Measurements from ENCODE around the gene PTPRR.
A peak's percentile ranks its signal among the peaks of the same experiment; 100 is the strongest.
"Not testable (repeated sequence)": the region's sequence is repeated elsewhere in the genome, so short reads cannot be mapped to it uniquely, and the experiment has no call there.

The PTPRR gene

DNA sequence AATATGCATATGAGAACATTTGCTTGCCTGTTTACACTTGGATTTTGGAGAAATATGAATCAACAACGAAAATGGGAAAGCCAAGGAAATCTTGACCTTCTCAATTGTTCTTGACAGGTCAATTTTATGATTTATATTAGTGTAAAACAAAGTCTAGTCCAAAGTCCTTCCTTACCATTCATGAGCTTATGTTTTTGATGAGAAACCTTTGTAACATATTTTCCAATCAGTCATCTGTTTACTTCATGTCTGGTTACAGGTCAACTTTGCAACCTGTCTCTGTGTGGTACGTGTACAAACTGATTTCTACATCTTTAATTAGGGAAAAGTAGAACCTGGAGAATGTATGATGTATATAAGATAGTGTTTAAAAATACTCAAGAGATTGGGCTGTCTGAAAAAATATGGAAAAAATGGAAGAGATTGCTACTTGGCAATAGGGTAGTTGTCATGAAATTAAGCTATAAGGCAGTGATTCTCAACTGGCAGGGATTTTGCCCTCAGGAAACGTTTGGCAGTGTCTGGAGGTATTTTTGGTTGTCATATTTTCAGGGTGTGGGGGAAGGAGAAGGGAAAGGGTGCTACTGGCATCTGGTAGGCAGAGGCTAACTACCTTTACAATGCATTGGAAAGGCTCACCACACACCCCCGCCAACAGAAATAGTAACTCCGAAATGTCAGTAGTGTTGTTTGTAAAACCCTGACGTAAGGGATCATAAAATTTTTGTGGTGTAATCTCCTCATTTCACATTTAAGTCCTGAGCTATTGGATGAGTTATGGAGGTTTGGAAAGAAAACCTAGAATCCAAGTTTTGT is 172.9 kb downstream of the PTPRR start:
- no peak for DNase-seq (ENCODE audit: low read depth in 2 of 2)

DNA sequence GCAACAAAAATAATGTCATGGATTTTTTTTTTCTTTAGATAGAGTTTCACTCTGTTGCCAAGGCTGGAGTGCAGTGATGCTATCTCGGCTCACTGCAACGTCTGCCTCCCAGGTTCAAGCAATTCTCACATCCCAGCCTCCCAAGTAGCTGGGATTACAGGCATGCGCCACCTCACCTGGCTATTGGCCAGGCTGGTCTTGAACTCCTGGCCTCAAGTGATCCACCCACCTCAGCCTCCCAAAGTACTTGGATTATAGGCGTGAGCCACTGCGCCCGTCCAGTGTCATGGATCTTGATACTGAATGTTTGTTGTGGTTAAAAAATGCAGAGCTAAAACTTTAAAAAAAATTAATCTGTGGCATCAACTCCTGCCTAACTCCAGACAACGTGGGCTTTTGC is 175.5 kb downstream of the PTPRR start:
- no peak for DNase-seq (ENCODE audit: low read depth in 2 of 2)

DNA sequence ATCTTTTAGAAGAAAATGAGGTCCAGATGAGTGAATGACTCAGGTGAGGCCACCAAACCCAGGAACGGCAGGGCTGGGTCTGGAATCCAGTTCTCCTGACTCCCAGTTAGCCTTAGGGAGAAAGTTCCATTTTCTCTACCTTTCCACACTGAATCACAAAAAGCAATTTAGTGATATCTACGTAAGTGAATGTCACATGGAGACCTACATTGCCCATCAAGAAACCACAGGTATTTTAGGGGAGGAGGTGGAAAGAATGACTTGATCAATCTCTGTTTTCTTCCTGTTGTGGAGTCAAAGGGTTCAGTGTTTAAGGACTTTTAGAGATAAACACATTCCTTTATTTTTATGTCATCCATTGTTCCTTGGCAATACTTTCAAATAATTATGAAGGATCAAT is 176.4 kb downstream of the PTPRR start:
- no peak for DNase-seq (ENCODE audit: low read depth in 2 of 2)

DNA sequence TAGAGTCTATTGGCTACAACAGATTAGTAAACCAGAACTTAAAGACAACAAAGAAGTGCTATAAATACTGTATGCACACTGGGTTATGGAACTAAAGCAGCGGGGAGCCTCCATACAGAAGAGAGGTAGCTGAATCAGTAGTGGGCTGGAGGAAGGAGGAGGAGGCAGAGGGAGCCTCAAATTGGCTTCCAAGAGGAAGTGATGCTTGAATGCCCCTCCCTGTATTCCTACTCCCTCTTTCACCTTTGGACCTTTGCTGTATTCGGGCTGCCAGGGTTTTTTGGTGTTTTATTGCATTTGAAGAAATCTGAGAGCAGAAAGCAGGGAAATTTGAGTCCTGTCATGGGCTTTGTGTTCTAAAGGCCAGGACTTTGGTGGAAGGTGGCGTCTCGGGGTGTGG is 179.3 kb downstream of the PTPRR start:
- no peak for DNase-seq (ENCODE audit: low read depth in 2 of 2)

DNA sequence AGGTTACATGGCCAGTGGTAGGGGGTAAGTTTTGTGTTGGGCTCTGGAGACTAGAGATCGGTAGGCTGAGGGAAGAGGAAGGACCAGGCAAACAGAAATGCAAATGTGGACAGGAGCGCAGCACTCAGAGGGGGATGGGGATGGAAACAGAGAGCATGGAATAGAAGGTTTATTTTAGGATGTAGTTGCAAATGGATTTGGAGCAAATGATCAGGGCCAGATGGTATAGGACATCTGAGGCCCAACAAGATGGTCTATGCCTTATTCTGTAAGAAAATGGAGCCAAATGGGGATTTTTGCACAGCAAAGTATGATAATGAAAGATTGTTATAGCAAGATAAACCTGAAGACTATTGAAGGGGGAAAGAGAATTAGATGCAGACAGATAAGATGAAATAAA is 180.8 kb downstream of the PTPRR start:
- no peak for DNase-seq (ENCODE audit: low read depth in 2 of 2)

DNA sequence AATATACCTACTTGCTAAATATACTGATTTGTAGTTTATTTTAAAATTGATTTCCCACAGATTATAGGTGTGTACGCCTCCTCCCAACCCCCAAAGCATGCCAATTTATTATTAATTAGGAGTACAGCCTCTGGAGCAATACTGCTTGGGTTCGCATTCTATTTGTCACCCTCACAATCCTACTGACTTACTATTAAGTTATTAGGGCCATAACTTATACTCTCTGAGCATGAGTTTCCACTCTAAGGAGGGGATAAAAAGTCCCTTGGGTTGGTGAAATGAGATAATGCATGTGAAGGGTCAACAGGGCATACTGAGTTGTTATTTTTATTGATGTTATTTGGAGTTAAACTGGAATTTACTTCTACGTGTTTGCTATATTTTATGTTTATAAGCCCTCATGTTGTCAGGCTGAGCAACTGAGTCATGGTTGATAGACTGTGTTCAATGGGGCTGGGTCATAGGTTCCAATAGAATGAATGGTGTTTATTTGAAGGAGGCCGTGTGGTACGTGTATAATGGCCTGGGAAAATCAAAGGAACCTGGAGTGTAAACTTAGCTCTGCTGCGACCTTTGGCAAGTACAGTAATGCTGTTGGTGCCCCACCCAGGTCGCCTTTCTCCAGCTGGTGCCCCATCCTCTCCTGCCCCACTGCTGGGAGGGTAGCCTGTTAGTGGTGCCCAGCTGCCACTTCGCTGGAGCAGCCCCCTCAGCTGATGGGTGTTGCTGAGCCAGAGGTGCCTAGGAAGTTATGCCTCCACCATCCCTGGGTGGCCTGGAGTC is 184.0 kb downstream of the PTPRR start:
- no peak for DNase-seq (ENCODE audit: low read depth in 2 of 2)

DNA sequence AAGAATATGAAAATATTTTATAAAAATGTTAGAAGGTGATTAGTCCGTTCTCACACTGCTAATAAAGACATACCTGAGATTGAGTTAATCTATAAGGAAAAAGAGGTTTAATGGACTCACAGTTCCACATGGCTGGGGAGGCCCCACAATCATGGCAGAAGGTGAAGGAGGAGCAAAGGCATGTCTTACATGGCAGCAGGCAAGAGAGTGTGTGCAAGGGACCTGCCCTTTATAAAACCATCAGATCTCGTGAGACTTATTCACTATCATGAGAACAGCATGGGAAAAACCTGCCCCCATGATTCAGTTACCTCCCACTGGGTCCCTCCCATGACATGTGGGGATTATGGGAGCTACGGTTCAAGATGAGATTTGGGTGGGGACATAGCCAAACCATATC is 185.3 kb downstream of the PTPRR start:
- not testable (repeated sequence) for DNase-seq (ENCODE audit: low read depth in 2 of 2)

DNA sequence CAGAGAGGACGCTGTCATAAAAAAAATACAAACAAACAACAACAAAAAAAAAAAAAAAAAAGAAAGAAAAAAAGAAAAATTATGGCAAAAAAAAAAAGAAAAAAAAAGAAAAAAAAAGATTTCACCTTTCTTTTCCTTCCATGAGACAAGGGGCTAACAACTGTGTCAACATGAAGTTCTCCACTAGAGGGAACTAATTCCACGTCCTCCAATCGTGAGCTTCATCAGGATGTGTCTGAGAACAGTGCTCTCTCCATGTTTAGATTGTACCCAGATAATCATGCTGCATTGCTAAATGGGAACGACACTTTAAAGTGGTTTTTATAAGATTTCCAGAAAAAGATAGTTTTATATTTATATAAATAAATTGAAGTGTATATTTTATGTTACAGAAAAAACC is 187.2 kb downstream of the PTPRR start:
- no peak for DNase-seq (ENCODE audit: low read depth in 2 of 2)

DNA sequence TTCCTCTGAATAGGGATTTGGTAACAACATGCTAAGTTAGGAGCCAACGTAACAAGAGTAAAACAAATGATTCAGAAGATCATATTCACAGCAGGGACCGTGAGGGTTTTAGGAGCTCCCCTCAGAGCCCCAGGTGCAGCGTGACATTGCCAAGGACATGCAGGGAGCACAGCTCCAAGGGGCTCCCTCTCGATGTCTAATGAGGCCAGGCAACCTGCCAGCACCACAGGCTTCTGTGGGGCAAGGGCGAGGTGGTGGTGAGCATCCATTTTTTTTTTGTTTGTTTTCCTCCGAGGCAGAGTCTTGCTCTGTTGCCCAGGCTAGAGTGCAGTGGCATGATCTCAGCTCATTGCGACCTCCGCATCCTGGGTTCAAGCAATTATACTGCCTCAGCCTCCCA is 188.3 kb downstream of the PTPRR start:
- DNase-seq (ENCODE audit: low read depth in 2 of 2): no peak

DNA sequence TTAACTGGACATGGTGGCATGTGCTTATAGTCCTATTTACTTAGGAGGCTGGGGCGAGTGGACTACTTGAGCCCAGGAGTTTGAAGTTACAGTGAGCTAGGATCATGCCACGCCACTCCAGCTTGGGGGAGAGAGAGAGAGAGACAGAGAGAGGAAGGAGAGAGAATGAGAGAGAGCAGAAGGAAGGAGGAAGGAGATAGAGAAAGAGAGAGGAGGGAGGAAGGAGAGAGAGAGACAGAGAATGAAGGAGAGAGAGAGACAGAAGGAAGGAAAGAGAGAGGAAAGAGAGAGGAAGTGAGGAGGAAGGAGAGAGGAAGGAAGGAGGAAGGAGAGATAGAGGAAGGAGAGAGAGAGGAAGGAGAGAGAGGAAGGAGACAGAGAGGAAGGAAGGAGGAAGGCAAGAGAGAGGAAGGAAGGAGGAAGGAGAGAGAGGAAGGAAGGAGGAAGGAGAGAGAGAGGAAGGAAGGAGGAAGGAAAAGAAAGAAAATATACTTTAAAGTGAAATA is 189.8 kb downstream of the PTPRR start:
- no peak for DNase-seq (ENCODE audit: low read depth in 2 of 2)

DNA sequence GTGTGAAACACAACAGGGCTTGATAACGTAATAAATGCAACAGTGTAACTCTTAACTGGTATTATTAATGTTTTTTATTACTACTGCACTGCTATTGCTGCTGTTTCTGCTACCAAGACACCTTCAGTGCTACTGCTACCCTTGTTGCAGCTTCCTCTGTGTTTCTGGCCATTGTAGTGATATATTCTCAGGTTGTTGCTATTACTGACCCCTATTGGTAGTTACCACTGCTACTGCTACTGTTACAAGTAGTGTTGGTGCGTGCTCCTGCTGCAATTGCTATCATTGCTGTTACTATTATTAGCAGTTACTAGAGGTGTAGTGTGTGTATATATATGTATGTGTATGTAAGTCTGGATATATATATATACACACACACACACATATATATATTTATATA is 196.1 kb downstream of the PTPRR start:
- no peak for DNase-seq (ENCODE audit: low read depth in 2 of 2)

DNA sequence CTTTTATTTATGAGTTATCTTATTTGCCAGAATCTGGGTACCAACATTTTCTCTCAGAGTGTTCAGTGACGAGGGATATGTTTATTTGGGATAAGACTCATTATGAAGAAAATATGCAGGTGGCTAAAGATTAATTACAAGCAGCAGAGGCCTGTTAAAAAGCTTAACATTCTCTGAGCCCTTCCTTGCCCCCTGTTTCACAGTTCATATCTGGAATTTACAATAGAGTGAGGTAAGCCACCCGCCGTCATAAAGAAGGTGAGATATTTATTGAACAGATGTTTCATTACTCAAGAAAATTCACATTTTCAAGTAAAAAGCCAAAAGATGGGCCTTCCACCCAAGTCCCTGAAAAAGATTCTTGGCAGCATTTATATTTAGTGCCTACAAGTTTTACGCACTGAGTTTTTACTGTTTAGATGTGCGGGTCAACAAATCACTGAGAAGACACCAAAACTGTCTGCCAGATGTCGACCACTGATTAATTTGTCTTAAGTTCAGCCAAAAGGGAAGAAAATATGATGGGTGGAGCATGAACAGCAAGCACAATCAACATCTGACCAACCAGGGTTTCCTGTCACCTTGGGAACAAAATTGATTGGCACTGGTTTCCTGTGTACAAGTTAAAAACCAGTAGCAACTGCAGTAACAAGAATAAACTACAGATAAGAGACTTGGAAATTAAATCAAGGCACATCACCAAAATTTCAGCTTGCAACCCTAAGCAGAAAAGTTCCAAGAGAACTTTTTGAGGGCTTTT is 197.8 kb downstream of the PTPRR start:
- DNase-seq (ENCODE audit: low read depth in 2 of 2): no peak

DNA sequence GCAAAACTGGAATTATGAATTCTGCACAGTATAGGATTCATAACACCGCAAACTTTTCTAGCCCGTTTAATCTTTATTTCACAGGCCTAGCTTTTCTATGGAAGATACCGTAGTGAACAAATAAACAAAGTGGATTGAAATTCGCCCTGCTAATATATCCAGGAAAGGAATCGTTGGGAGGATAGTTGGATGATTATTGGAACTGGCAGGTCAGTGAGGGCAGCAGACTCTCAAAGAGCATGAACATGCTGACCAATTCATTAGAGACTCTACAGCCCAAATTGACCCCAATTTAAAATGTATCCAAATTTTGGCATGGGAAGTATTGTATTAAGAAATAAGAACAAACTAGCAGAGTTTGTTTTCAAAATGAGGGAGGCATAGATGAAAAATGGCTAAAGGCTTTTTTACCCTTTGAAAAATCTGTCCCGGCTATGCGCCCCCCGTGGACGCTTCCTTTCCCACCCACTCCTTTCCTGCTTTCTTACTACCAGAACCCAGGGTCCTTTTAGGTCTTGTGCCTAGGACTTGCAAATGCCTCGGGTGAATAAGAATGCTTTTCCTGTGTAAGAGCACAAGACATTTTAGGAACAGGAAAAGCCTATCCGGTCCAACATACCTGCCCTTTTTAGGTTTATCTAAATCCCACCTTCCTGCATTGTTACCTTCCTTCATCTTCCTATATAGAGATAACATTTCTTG is 198.7 kb downstream of the PTPRR start:
- no peak for DNase-seq (ENCODE audit: low read depth in 2 of 2)

DNA sequence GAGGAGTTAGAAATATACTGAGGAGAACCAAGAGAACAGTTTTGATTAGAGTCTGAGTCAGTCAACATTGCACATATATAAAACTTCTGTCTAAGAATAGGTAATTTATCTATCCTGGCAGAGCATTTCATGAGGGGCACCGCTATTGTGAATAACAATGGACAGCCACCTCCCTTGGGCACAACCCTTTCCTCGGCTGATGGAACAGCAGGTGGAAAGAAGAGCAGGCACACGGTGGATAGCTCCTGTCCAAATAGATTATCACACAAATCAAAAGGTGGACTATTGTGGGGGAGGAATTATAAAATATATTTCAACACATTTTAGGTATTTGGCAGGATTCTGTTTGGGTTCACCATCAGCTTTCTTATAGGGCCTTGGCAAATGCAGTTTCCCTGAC is 199.3 kb downstream of the PTPRR start:
- DNase-seq (ENCODE audit: low read depth in 2 of 2): no peak

DNA sequence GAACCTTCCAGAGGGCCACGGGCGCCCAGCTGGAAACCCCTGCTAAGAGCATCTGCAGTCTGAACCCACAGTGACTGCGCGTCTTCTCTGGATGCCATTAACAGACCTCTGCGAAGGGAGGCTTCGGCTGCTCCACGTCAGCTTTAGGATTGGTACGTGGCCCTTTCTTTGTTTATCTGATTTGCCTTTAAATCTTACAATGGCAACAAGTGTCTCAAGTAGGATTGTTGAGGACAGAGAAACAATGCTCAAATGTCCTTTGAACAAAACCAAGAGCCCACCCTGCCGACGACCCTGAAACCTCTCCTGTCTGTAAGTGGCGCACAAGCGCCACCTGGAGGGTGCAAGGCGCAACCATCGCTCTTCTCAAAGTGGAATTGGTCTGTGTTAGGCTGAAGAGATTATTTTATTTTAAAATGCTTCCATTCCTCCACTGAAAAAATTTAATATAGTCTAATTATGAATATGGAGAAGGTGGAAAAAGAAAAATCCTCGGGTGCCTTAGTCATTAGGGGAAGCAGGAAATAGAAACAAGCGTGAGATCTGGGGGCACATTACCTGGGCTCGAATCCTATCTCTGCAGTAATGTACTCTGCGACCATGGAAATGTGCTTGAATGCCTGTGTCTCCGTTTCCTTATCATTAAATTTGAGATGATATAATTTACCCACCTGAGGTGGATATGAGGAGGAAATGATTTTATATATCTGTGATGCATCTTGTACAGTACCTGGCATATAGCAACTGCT is 200.7 kb downstream of the PTPRR start:
- DNase-seq (ENCODE audit: low read depth in 2 of 2): peak in 1 of 2 donors; percentile 4

DNA sequence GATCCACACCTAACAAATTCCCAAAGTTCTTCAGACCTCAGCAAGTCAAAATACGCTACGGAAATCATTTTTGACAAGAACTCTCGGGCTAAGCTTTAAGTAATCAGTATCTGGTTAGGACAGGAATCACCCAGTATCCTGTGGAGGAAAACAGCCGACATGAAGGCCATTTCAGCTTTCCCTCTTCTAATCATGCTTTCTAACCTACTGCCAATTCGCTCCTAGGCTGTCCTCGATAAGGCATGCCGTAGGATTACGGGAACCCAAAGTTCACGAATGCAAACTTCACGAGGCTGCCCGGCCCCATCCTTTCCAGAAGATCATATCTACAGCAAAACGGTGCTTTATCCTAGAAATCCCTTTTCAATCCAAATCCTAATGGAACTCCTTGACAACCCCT is 201.5 kb downstream of the PTPRR start:
- DNase-seq (ENCODE audit: low read depth in 2 of 2): no peak

DNA sequence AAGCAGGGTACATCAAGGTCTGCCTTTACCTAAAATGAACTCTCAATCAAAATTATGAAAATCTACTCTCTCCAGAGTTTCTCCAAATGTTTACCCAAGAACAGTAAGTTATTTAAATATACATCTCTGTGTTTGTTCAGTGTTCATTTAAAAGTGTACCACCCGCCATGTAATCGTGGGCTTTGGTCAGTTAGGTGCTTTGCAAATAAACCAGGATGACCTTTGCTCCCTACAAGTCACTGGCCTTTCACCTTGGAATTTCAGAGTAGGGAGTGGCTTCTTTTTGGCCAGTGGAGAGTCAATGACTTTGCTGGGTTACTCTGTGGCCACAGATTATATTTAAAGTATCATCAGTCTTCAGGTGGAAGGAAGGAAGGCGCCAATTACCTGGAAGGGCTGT is 208.7 kb downstream of the PTPRR start:
- no peak for DNase-seq (ENCODE audit: low read depth in 2 of 2)

DNA sequence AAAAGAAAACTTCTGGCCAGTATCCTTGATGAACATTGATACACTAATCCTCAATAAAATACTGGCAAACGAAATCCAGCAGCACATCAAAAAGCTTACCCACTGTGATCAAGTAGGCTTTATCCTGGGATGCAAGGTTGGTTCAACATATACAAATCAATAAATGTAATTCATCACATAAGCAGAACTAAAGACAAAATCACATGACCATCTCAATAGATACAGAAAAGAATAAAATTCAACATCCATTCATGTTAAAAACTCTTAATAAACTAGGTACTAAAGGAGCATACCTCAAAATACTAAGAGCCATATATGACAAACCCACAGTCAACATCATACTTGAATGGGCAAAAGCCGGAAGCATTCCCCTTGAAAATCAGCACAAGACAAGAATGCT is 211.5 kb downstream of the PTPRR start:
- no peak for DNase-seq (ENCODE audit: low read depth in 2 of 2)

DNA sequence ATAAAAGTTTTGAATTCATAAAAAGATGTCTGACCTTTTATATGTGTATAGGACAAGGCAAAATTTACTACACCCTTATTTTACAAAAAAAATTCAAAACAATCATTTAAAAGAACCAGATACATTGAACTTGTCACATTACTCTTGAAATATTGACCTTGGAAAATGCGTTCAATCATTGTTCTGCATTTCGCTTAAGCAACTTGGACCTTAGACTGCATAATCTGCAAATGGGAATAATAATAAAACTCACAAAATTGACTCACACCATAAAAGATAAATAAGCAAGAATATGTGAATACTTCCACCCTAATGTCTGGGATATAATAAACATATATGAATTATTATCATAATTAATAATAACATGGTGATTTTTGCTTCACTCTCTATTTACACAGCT is 213.9 kb downstream of the PTPRR start:
- no peak for DNase-seq (ENCODE audit: low read depth in 2 of 2)

DNA sequence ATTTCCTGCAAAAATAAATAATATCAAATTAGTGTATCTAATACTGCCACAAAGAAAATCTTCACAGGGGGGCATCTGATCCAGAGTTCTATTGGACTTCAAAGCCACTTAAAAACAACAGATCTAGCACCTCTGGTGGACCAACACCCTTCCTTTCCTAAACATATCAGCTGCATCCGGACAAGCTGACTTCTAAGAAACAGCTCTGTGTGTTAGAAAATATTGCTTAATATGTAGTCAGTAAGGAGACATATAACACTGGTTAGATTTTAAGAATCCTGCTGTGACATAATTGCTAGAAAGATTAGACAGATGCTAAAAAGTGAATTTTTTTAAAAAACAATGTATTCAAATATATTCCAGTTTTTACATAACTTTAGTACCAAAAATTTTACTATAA is 222.2 kb downstream of the PTPRR start:
- DNase-seq (ENCODE audit: low read depth in 2 of 2): no peak

All from stimulated activated CD8-positive, alpha-beta memory T cell treated with anti-CD3 and anti-CD28 coated beads, Interleukin-7, amount 100 ng/mL, for 4 hours (primary cell).